ENCODE data around the gene SLC25A23.

SLC25A23 gene

GRCh38 chr19:6392221-6393073 lies 67.1 kb downstream of the SLC25A23 start:
- in situ Hi-C loops (cut with HindIII; ENCODE audit: low pct_unique_long_range_greater_than_20kb, low sequenced_read_pairs) = no loop called here
- TF ChIP-seq JUND (IDR thresholded peaks at IDR 0.05; ENCODE audit: low read depth) = no peak
- no peak for DNase-seq (ENCODE audit: low read depth in 1 of 2, low spot score in 1 of 2)

All from T47D (cell line).